ENCODE results near the gene AMTN.

Gene AMTN

GRCh38 chr4:70559211-70559830, 41.0 kb downstream of the AMTN start:
- Histone ChIP-seq H3K9me2 (ENCODE audit: low read depth, low read length) (no peaks in the 10 kb centered on the region), H3K9ac (ENCODE audit: low read length) (no peak overlapping the region), H3F3A (ENCODE audit: insufficient read depth, low read length) (no peaks in the 10 kb centered on the region), H2AFZ (ENCODE audit: low read length) (no peak overlapping the region), H3K79me2 (ENCODE audit: insufficient read depth, low read length) (no peaks in the 10 kb centered on the region), H3K4me2 (ENCODE audit: low read length) (no peak overlapping the region), H3K4me1 (ENCODE audit: insufficient read depth, low read length, severe bottlenecking) (no peaks in the 10 kb centered on the region), H3K36me3 (ENCODE audit: insufficient read depth, low read length) (no peaks in the 10 kb centered on the region), H3K27ac (ENCODE audit: low read depth, low read length, poor library complexity, severe bottlenecking) (no peak overlapping the region), H3K27me3 (ENCODE audit: insufficient read depth, low read length) (no peaks in the 10 kb centered on the region), H4K20me1 (ENCODE audit: insufficient read depth, low read length) (no peaks in the 10 kb centered on the region), H3K9me3 (ENCODE audit: low read length) (no peaks in the 10 kb centered on the region), H3K4me3 (ENCODE audit: low read depth, low read length, poor library complexity, severe bottlenecking) (no peak overlapping the region)
- TF ChIP-seq, protein P1, sequence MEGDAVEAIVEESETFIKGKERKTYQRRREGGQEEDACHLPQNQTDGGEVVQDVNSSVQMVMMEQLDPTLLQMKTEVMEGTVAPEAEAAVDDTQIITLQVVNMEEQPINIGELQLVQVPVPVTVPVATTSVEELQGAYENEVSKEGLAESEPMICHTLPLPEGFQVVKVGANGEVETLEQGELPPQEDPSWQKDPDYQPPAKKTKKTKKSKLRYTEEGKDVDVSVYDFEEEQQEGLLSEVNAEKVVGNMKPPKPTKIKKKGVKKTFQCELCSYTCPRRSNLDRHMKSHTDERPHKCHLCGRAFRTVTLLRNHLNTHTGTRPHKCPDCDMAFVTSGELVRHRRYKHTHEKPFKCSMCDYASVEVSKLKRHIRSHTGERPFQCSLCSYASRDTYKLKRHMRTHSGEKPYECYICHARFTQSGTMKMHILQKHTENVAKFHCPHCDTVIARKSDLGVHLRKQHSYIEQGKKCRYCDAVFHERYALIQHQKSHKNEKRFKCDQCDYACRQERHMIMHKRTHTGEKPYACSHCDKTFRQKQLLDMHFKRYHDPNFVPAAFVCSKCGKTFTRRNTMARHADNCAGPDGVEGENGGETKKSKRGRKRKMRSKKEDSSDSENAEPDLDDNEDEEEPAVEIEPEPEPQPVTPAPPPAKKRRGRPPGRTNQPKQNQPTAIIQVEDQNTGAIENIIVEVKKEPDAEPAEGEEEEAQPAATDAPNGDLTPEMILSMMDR (IDR thresholded peaks at IDR 0.05; ENCODE audit: low read length), result peak; percentile 72
- TF ChIP-seq EZH2 (IDR thresholded peaks at IDR 0.05; ENCODE audit: borderline replicate concordance, low read length), result no peak

GRCh38 chr4:70559924-70560323, 41.6 kb downstream of the AMTN start:
- Histone ChIP-seq H2AFZ (ENCODE audit: low read length) (no peak overlapping the region), H3K4me1 (ENCODE audit: insufficient read depth, low read length, severe bottlenecking) (no peaks in the 10 kb centered on the region), H3K9me2 (ENCODE audit: low read depth, low read length) (no peaks in the 10 kb centered on the region), H3K4me3 (ENCODE audit: low read depth, low read length, poor library complexity, severe bottlenecking) (no peak overlapping the region), H3K27me3 (ENCODE audit: insufficient read depth, low read length) (no peaks in the 10 kb centered on the region), H3K27ac (ENCODE audit: low read depth, low read length, poor library complexity, severe bottlenecking) (no peak overlapping the region), H3K79me2 (ENCODE audit: insufficient read depth, low read length) (no peaks in the 10 kb centered on the region), H3K36me3 (ENCODE audit: insufficient read depth, low read length) (no peaks in the 10 kb centered on the region), H3K9ac (ENCODE audit: low read length) (no peak overlapping the region), H3K9me3 (ENCODE audit: low read length) (no peaks in the 10 kb centered on the region), H4K20me1 (ENCODE audit: insufficient read depth, low read length) (no peaks in the 10 kb centered on the region), H3K4me2 (ENCODE audit: low read length) (no peak overlapping the region), H3F3A (ENCODE audit: insufficient read depth, low read length) (no peaks in the 10 kb centered on the region)
- TF ChIP-seq, protein P1 (IDR thresholded peaks at IDR 0.05; ENCODE audit: low read length), result no peak
- no peak for TF ChIP-seq EZH2 (IDR thresholded peaks at IDR 0.05; ENCODE audit: borderline replicate concordance, low read length)

DNA sequence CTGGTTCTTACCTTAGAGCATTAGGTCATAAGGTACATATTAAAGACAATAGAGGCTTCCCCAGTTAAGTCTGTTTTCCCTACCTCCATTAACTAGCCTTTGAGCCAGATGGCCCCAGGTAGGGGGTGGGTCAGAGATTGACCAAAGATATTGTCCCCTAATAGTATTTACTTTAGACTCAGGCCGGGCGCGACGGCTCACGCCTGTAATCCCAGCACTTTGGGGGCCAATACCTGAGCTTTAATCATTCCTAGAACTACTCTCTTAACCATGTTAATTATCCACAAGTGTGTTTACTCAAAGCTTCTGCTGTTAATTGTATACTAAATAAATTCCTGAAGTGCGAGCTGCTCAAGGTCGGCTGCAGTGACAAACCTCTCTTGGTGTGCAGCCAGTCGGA, 45.7 kb downstream of the AMTN start:
- H3K79me2 ChIP-seq (ENCODE audit: insufficient read depth, low read length), result no peaks in the 10 kb centered on the region
- H2AFZ ChIP-seq (ENCODE audit: low read length), result no peak overlapping the region
- H3K9ac ChIP-seq (ENCODE audit: low read length), result no peak overlapping the region
- TF ChIP-seq EZH2 (IDR thresholded peaks at IDR 0.05; ENCODE audit: borderline replicate concordance, low read length), result no peak
- TF ChIP-seq, protein P1 (IDR thresholded peaks at IDR 0.05; ENCODE audit: low read length), result no peak
- H3K36me3 ChIP-seq (ENCODE audit: insufficient read depth, low read length), result no peaks in the 10 kb centered on the region
- no peaks in the 10 kb centered on the region for H3K27me3 ChIP-seq (ENCODE audit: insufficient read depth, low read length)
- H3K9me3 ChIP-seq (ENCODE audit: low read length), result no peaks in the 10 kb centered on the region
- H3K4me2 ChIP-seq (ENCODE audit: low read length), result no peak overlapping the region
- no peak overlapping the region for H3K4me3 ChIP-seq (ENCODE audit: low read depth, low read length, poor library complexity, severe bottlenecking)
- H3K9me2 ChIP-seq (ENCODE audit: low read depth, low read length), result no peaks in the 10 kb centered on the region
- no peaks in the 10 kb centered on the region for H3F3A ChIP-seq (ENCODE audit: insufficient read depth, low read length)
- no peak overlapping the region for H3K27ac ChIP-seq (ENCODE audit: low read depth, low read length, poor library complexity, severe bottlenecking)
- no peaks in the 10 kb centered on the region for H3K4me1 ChIP-seq (ENCODE audit: insufficient read depth, low read length, severe bottlenecking)
- no peaks in the 10 kb centered on the region for H4K20me1 ChIP-seq (ENCODE audit: insufficient read depth, low read length)
